ENCODE measurements around the gene CPD.

The CPD gene

GRCh38 chr17:30391534-30391933, 12.8 kb downstream of the CPD start:
- DNase-seq (ENCODE audit: low read depth, low spot score), result no peak
- no peak overlapping the region for H3K4me3 ChIP-seq (ENCODE audit: low read depth, low read length)
- TF ChIP-seq, protein P1, sequence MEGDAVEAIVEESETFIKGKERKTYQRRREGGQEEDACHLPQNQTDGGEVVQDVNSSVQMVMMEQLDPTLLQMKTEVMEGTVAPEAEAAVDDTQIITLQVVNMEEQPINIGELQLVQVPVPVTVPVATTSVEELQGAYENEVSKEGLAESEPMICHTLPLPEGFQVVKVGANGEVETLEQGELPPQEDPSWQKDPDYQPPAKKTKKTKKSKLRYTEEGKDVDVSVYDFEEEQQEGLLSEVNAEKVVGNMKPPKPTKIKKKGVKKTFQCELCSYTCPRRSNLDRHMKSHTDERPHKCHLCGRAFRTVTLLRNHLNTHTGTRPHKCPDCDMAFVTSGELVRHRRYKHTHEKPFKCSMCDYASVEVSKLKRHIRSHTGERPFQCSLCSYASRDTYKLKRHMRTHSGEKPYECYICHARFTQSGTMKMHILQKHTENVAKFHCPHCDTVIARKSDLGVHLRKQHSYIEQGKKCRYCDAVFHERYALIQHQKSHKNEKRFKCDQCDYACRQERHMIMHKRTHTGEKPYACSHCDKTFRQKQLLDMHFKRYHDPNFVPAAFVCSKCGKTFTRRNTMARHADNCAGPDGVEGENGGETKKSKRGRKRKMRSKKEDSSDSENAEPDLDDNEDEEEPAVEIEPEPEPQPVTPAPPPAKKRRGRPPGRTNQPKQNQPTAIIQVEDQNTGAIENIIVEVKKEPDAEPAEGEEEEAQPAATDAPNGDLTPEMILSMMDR (IDR thresholded peaks at IDR 0.05; ENCODE audit: insufficient read depth, low read length, missing control alignments), result no peak
- CTCF ChIA-PET, result interaction anchor here (1.3 kb wide), 1 partner anchor 85 kb away, joined by 3 read pairs; no protein-coding TSS in a partner anchor
- POLR2A ChIA-PET, result no interaction called here

DNA sequence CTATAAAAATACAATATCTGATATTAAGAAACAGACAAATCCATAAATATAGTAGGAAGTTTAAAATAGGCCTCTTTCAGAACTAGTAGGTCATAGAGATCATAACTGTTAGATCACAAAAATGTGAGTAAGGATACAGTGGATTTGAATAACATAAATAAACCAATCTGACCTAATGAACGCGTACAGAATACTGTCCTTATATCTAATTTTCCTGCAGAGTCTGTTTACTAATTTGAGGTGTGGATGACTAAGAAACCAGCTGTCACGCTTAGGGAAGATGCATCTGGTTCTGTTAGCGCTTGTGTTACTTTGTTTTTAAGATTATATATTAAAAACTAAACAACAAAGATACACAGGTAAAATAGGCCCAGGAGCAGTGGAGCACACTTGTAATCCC, 14.8 kb downstream of the CPD start:
- ChIA-PET CTCF (no interaction called here), POLR2A (no interaction called here)
- no peak overlapping the region for H3K4me3 ChIP-seq (ENCODE audit: low read depth, low read length)
- TF ChIP-seq, protein P1 (IDR thresholded peaks at IDR 0.05; ENCODE audit: insufficient read depth, low read length, missing control alignments), result no peak
- no peak for DNase-seq (ENCODE audit: low read depth, low spot score)

DNA sequence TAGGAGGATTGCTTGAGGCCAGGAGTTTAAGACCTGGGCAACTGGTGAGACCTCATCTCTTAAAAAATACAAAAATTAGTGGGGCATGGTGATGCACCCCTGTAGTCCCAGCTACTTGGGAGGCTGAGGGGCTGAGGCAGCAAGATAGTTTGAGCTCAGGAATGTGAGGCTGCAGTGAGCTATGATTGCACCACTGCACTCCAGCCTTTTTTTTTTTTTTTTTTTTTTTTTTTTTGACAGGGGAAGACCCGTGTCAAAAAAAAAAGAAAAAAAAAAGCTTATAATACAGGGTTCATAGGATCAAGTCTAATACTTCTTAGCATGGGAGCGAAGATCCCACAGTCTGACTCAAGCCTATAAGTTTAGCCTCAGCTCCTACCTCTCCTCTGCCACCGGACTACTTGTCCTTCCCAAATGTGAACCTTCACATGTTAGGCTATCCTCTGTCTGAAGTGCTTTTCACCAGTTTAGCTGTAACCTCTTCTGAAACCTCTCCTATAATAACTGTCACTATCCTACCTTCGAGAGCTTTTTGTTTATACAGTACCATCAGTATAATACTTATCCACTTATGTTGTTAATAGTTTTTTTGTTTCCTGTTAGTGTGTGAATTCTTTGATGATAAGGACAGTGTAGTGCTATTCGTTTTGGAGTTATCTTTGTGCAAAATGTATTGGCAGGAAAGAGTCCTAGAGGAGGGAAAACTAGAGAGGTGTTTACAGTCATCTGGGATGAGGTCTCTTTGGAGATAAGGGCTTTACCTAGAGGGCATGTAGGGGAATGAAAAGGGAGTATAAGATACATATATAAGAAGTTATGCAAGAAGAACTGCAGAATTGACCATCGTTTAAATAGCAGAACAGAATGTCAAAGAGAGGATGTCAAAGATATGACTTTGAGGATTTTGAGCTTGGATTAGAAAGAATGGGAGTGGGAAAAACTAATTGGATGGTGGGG, 15.5 kb downstream of the CPD start:
- no peak overlapping the region for H3K4me3 ChIP-seq (ENCODE audit: low read depth, low read length)
- POLR2A ChIA-PET, result no interaction called here
- DNase-seq (ENCODE audit: low read depth, low spot score), result no peak
- CTCF ChIA-PET, result interaction anchor here (1.0 kb wide), 1 partner anchor 13 kb away, joined by 3 read pairs; no protein-coding TSS in a partner anchor
- TF ChIP-seq, protein P1 (IDR thresholded peaks at IDR 0.05; ENCODE audit: insufficient read depth, low read length, missing control alignments), result no peak

DNA sequence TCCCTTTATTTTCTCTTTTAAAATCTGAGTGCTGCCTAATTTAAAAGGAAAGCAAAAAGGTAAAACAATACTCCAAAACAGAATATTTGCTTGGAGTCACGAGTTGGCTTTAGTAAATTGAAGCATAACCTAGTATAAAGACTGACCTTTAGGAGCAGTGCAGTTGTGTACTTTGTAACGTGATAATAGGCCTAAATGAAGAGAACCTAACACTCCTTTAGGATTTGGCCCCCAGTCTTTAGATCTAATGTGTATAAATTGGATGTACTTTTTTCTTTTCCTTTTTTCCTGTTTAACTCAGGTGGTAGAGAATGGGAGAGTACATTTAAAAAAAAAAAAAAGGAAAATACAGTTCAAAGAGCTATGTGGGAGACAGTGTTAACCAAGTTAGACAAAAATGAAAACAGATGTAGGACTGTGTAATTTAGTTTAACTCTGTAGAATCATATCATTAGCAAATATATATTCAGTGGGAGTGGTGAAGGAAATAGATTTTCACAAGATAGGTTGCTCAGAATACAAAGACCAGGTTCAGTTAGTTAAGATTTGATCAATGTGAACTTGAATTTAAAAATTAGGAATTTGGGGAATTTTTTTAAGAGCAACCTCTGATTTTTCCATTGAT, 16.8 kb downstream of the CPD start:
- TF ChIP-seq, protein P1 (IDR thresholded peaks at IDR 0.05; ENCODE audit: insufficient read depth, low read length, missing control alignments), result no peak

GRCh38 chr17:30396129-30396528, 17.4 kb downstream of the CPD start:
- DNase-seq (ENCODE audit: low read depth, low spot score), result no peak
- TF ChIP-seq, protein P1 (IDR thresholded peaks at IDR 0.05; ENCODE audit: insufficient read depth, low read length, missing control alignments), result no peak
- ChIA-PET POLR2A (no interaction called here), CTCF (interaction anchor here (1.0 kb wide), 1 partner anchor 81 kb away, joined by 5 read pairs; the partner anchor contains the start of gene GOSR1)
- no peak overlapping the region for H3K4me3 ChIP-seq (ENCODE audit: low read depth, low read length)

More for the DNA sequence above, 16.8 kb downstream of the CPD start:
- ChIA-PET POLR2A (no interaction called here), CTCF (interaction anchor here (1.0 kb wide), 2 partner anchors 14 to 81 kb away, joined by 3 to 5 read pairs; partner anchors contain the start of gene GOSR1)
- H3K4me3 ChIP-seq (ENCODE audit: low read depth, low read length), result no peak overlapping the region
- no peak for DNase-seq (ENCODE audit: low read depth, low spot score)

DNA sequence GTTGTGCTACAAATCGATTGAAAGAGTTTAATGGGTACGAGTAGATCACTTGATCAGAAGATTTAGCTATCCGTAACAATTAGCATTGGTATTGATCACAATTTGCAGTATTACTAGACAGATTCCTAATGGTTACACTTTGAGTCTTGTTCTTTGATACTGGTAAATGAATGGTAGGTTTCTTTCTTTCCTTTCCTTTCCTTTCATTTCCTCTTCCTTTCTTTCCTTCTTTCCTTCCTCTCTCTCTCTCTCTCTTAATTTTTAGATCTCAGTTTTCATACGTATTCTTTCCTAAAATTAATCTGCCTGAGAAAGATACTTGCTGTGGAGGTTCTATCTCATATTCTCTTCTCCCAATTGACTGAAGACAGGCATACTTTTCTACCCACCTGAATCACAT, 17.9 kb downstream of the CPD start:
- H3K4me3 ChIP-seq (ENCODE audit: low read depth, low read length), result no peak overlapping the region
- POLR2A ChIA-PET, result no interaction called here
- no peak for DNase-seq (ENCODE audit: low read depth, low spot score)
- TF ChIP-seq, protein P1 (IDR thresholded peaks at IDR 0.05; ENCODE audit: insufficient read depth, low read length, missing control alignments), result no peak
- CTCF ChIA-PET, result no interaction called here

Measured in AG04449 (cell line).